GM12865 (cell line): Measurements from ENCODE around the gene DCDC1.

Source experiments
- DNase-seq: peaks from one replicate; pipeline ENCODE4 v3.0.0; 2010; ENCODE audit warnings: low read depth
- H3K4me3 ChIP-seq: 2 replicates; pipeline ENCODE4 v1.5.1; 2011; ENCODE audit warnings: mild to moderate bottlenecking, low read depth, low read length, control low read depth
- TF ChIP-seq, protein P1 (sequence below): IDR thresholded peaks from 2 replicates; pipeline ENCODE4 v1.5.1; 2011; ENCODE audit warnings: low read length, control low read depth, low read depth, inconsistent platforms; ENCODE audit not compliant: insufficient read depth; ENCODE audit errors: missing control alignments

Gene DCDC1

GRCh38 chr11:30816959-30817880, 552.3 kb downstream of the DCDC1 start:
- TF ChIP-seq, protein P1, sequence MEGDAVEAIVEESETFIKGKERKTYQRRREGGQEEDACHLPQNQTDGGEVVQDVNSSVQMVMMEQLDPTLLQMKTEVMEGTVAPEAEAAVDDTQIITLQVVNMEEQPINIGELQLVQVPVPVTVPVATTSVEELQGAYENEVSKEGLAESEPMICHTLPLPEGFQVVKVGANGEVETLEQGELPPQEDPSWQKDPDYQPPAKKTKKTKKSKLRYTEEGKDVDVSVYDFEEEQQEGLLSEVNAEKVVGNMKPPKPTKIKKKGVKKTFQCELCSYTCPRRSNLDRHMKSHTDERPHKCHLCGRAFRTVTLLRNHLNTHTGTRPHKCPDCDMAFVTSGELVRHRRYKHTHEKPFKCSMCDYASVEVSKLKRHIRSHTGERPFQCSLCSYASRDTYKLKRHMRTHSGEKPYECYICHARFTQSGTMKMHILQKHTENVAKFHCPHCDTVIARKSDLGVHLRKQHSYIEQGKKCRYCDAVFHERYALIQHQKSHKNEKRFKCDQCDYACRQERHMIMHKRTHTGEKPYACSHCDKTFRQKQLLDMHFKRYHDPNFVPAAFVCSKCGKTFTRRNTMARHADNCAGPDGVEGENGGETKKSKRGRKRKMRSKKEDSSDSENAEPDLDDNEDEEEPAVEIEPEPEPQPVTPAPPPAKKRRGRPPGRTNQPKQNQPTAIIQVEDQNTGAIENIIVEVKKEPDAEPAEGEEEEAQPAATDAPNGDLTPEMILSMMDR = no peak
- no peak for DNase-seq
- H3K4me3 ChIP-seq = no peak overlapping the region

- H3K4me3 ChIP-seq = no peak overlapping the region
- DNase-seq = no peak
- TF ChIP-seq, protein P1 = no peak
Measured at GRCh38 chr11:30815619-30816018, 553.9 kb downstream of the DCDC1 start.

DNA sequence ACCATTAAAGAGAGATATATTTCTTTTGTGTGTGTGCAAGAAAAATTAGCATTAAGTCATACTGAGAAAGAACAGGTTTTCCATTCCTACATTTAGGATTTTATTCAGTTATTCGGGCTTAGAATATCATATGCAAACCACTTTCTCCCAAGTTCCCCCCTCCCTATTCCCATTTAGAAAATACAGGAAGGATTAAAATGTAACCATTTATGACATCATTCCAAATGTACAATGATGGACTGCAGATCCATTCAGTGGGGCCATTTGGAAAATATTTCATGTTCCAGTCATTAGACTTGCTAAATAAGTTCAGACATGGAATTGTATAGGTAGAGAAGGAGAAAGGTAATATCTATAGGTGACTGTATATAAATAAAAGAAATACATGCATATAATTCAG, 554.8 kb downstream of the DCDC1 start:
- no peak overlapping the region for H3K4me3 ChIP-seq
- TF ChIP-seq, protein P1 = no peak
- no peak for DNase-seq
